Activated naive CD4-positive, alpha-beta T cell treated with anti-CD3 and anti-CD28 coated beads, Interleukin-2, amount 10 ng/mL, durations not matched to agents 7 days and 5 days (primary cell): ENCODE results near the gene SNAP47.

Experiments used
- CTCF ChIA-PET: fragments of 350-600 bp; sonication (Branson Sonifier 250); formaldehyde crosslinking; loops from one replicate; lab custom pipeline; 2021; ENCODE audit warnings: antibody characterized with exemption; lab: Charles Lee
- DNase-seq: peaks from one replicate; pipeline ENCODE4 v3.0.0-alpha.2; 2020
- H3K27ac Mint-ChIP-seq: one replicate; pipeline ENCODE4 v1.8.0; 2021; ENCODE audit warnings: mild to moderate bottlenecking, moderate library complexity, mixed read lengths
- H3K27me3 Mint-ChIP-seq: one replicate; pipeline ENCODE4 v1.8.0; 2021; ENCODE audit warnings: mild to moderate bottlenecking, mixed read lengths
- H3K36me3 Mint-ChIP-seq: one replicate; pipeline ENCODE4 v1.8.0; 2021; ENCODE audit warnings: mixed read lengths
- H3K4me1 Mint-ChIP-seq: one replicate; pipeline ENCODE4 v1.8.0; 2021; ENCODE audit warnings: mixed read lengths
- H3K4me3 Mint-ChIP-seq: one replicate; pipeline ENCODE4 v1.8.0; 2021; ENCODE audit warnings: mild to moderate bottlenecking, moderate library complexity, mixed read lengths
- H3K9me3 Mint-ChIP-seq: one replicate; pipeline ENCODE4 v1.8.0; 2021; ENCODE audit warnings: mixed read lengths

SNAP47 gene

GRCh38 chr1:227815468-227816409 lies 80.5 kb downstream of the SNAP47 start, which contains the start of gene PRSS38:
Gene PRSS38 (plus strand): TSS chr1:227815675. CDS start chr1:227815717, 42 bp downstream.
- no peak within 1 kb of the TSS for H3K27ac Mint-ChIP-seq
- no peak for DNase-seq
- H3K9me3 Mint-ChIP-seq = peaks cover 31% of the 10 kb centered on the region
- no peaks in the 10 kb centered on the region for H3K4me1 Mint-ChIP-seq
- no peaks in the 10 kb centered on the region for H3K27me3 Mint-ChIP-seq
- no peak within 1 kb of the TSS for H3K4me3 Mint-ChIP-seq
- CTCF ChIA-PET = no interaction called here
- H3K36me3 Mint-ChIP-seq = peaks cover 5% of the 10 kb centered on the region

- Mint-ChIP-seq H3K4me1 (no peaks in the 10 kb centered on the region), H3K9me3 (peaks cover 33% of the 10 kb centered on the region), H3K27ac (no peak overlapping the region), H3K4me3 (no peak overlapping the region), H3K27me3 (peaks cover 3% of the 10 kb centered on the region), H3K36me3 (peaks cover 5% of the 10 kb centered on the region)
- CTCF ChIA-PET = no interaction called here
- no peak for DNase-seq
These were observed 81.7 kb downstream of the SNAP47 start for GRCh38 chr1:227816750-227817446.

- CTCF ChIA-PET = no interaction called here
- H3K27me3 Mint-ChIP-seq = peaks cover 20% of the 10 kb centered on the region
- no peak for DNase-seq
- no peak overlapping the region for H3K27ac Mint-ChIP-seq
- no peaks in the 10 kb centered on the region for H3K36me3 Mint-ChIP-seq
- H3K9me3 Mint-ChIP-seq = peaks cover 19% of the 10 kb centered on the region
- H3K4me1 Mint-ChIP-seq = peaks cover 2% of the 10 kb centered on the region
- H3K4me3 Mint-ChIP-seq = no peak overlapping the region
These were observed 88.3 kb downstream of the SNAP47 start for GRCh38 chr1:227823537-227823936.

- peaks cover 2% of the 10 kb centered on the region for H3K4me1 Mint-ChIP-seq
- CTCF ChIA-PET = no interaction called here
- H3K9me3 Mint-ChIP-seq = peaks cover 23% of the 10 kb centered on the region
- no peaks in the 10 kb centered on the region for H3K36me3 Mint-ChIP-seq
- H3K4me3 Mint-ChIP-seq = no peak overlapping the region
- DNase-seq = no peak
- no peak overlapping the region for H3K27ac Mint-ChIP-seq
- peaks cover 25% of the 10 kb centered on the region for H3K27me3 Mint-ChIP-seq
These were observed 89.0 kb downstream of the SNAP47 start for GRCh38 chr1:227824204-227824603.

- Mint-ChIP-seq H3K4me1 (peaks cover 2% of the 10 kb centered on the region), H3K9me3 (peaks cover 15% of the 10 kb centered on the region), H3K27ac (no peak overlapping the region), H3K27me3 (peaks cover 21% of the 10 kb centered on the region), H3K36me3 (peaks cover 2% of the 10 kb centered on the region), H3K4me3 (no peak overlapping the region)
- CTCF ChIA-PET = interaction anchor here (0.6 to 1.1 kb wide), 2 partner anchors 154 to 171 kb away, joined by 3 to 4 read pairs; no protein-coding TSS in a partner anchor
- DNase-seq = no peak
These were observed 93.6 kb downstream of the SNAP47 start for GRCh38 chr1:227828786-227829185.
